ENCODE measurements around the gene TBC1D10A.

- TF ChIP-seq CTCF (IDR thresholded peaks at IDR 0.05), result no peak
- TF ChIP-seq POLR2A (IDR thresholded peaks at IDR 0.05), result no peak
- TF ChIP-seq POLR2AphosphoS5 (IDR thresholded peaks at IDR 0.05; ENCODE audit: insufficient read depth in 1 of 2, low read depth in 1 of 2), result no peak
Observed at GRCh38 chr22:30333707-30334087, 7.0 kb upstream of the TBC1D10A start.
